Upper lobe of left lung (tissue), 6 donors: ENCODE data around the gene PPP1R12B. TPM values are rescaled to one million over a fixed set of nuclear protein-coding genes. Genes with fewer than 3 reads are reported as not detected.
"Not testable (repeated sequence)": the region's sequence is repeated elsewhere in the genome, so short reads cannot be mapped to it uniquely, and the experiment has no call there.

Experiments used
- ATAC-seq, 2 donors: fragments of 200-7000 bp; cut with Tn5 transposase; one replicate each; pipeline ENCODE4 v1.9.1; 2022; ENCODE audit warnings: mild to moderate bottlenecking in 2 of 2, moderate library complexity in 2 of 2; ENCODE audit not compliant: low FRiP score in 2 of 2
- DNase-seq, 2 donors: peaks; one replicate each; pipeline ENCODE4 v3.0.0-alpha.2; 2019 to 2020
- H3K27ac ChIP-seq, 4 donors: fragments of 200-600 bp; sonication (generic); one replicate each; pipeline ENCODE4 v1.5.1; 2016 to 2019
- H3K27me3 ChIP-seq, 4 donors: fragments of 200-600 bp; sonication (generic); one replicate each; pipeline ENCODE4 v1.5.1; 2017 to 2019
- H3K36me3 ChIP-seq, 4 donors: fragments of 200-600 bp; sonication (generic); one replicate each; pipeline ENCODE4 v1.5.1; 2016 to 2019
- H3K4me1 ChIP-seq, 4 donors: fragments of 200-600 bp; sonication (generic); one replicate each; pipeline ENCODE4 v1.5.1; 2018 to 2019
- H3K4me3 ChIP-seq, 4 donors: fragments of 200-600 bp; sonication (generic); one replicate each; pipeline ENCODE4 v1.5.1; 2017 to 2019; ENCODE audit warnings: mild to moderate bottlenecking in 2 of 4, moderate library complexity in 1 of 4
- H3K9me3 ChIP-seq, 4 donors: fragments of 200-600 bp; sonication (generic); one replicate each; pipeline ENCODE4 v1.5.1; 2018 to 2019
- CTCF ChIP-seq, 6 experiments: fragments of 450-650 bp in 4 of 6; fragments of 200-600 bp in 2 of 6; sonication (generic) in 2 of 6; IDR thresholded peaks; one replicate each; pipeline ENCODE4 v1.5.1; 2016 to 2019; ENCODE audit warnings: antibody characterized with exemption in 6 of 6
- EP300 ChIP-seq, 4 donors: sonication (generic); formaldehyde crosslinking; IDR thresholded peaks; one replicate each; pipeline ENCODE4 v1.5.1; 2017; ENCODE audit warnings: antibody characterized with exemption in 4 of 4, control low read depth in 2 of 4
- POLR2A ChIP-seq, 4 donors: fragments of 450-650 bp; IDR thresholded peaks; one replicate each; pipeline ENCODE4 v1.5.1; 2016 to 2017; ENCODE audit warnings: antibody characterized with exemption in 4 of 4, mild to moderate bottlenecking in 2 of 4
- POLR2AphosphoS5 ChIP-seq, 2 donors: sonication (generic); formaldehyde crosslinking; IDR thresholded peaks; one replicate each; pipeline ENCODE4 v1.5.1; 2017; ENCODE audit warnings: antibody characterized with exemption in 2 of 2
- WGBS, 2 donors: methylation state at CpG; one replicate each; pipeline ENCODE4 v1.1.5; 2017 to 2018; 5-methylcytosine and 5-hydroxymethylcytosine counted together
- total RNA-seq, 6 donors: library from RNA; depleted of rRNA in 4 of 6; stranded (reverse); fragments of >200 nt in 4 of 6; gene quantifications; one replicate each; pipeline versions ENCODE4 v1.1.0 to v1.2.1, GENCODE V29; 2016 to 2021
- donor health status: DM: no; HTN: no; CAD: no; lungs with moderate emphysema.
- donor health status: DM: no; HTN: yes; CAD: no; lungs with severe emphysema.

PPP1R12B gene
- total RNA-seq, 6 donors from 2014 or later, result 27.6 to 120 (median 40.5) TPM

GRCh38 chr1:202405928-202406327, 57.4 kb downstream of the PPP1R12B start:
- 97 to 100% methylated on average over 1 of the region's 1 CpG for WGBS, 2 donors
- H3K36me3 ChIP-seq, result no peaks in the 10 kb centered on the region
- ATAC-seq, result no peak
- no peaks in the 10 kb centered on the region for H3K9me3 ChIP-seq
- H3K4me1 ChIP-seq, result no peaks in the 10 kb centered on the region
- H3K27me3 ChIP-seq, result no peaks in the 10 kb centered on the region
- H3K27ac ChIP-seq, result no peak overlapping the region
- TF ChIP-seq POLR2A (IDR thresholded peaks at IDR 0.05), result no peak
- TF ChIP-seq CTCF (IDR thresholded peaks at IDR 0.05), result no peak
- no peak for TF ChIP-seq POLR2AphosphoS5 (IDR thresholded peaks at IDR 0.05)
- no peak for TF ChIP-seq EP300 (IDR thresholded peaks at IDR 0.05)
- no peak overlapping the region for H3K4me3 ChIP-seq
- DNase-seq, result no peak

- H3K27ac ChIP-seq, H3K9me3 ChIP-seq, ATAC-seq, H3K4me1 ChIP-seq, H3K36me3 ChIP-seq, DNase-seq, H3K27me3 ChIP-seq, H3K4me3 ChIP-seq: not testable (repeated sequence)
- 84 to 89% methylated on average over 2 of the region's 2 CpGs for WGBS, 2 donors
Observed at GRCh38 chr1:202406896-202407295, 58.4 kb downstream of the PPP1R12B start.

GRCh38 chr1:202407378-202407777, 58.9 kb downstream of the PPP1R12B start:
- not testable (repeated sequence) for H3K27me3 ChIP-seq, H3K4me3 ChIP-seq, DNase-seq, ATAC-seq, H3K36me3 ChIP-seq, H3K9me3 ChIP-seq, H3K4me1 ChIP-seq, H3K27ac ChIP-seq
- 88 to 91% methylated on average over 2 of the region's 2 CpGs for WGBS, 2 donors

GRCh38 chr1:202410251-202410650, 61.8 kb downstream of the PPP1R12B start:
- H3K9me3 ChIP-seq, H3K4me1 ChIP-seq, H3K27me3 ChIP-seq, H3K36me3 ChIP-seq, DNase-seq, ATAC-seq, H3K4me3 ChIP-seq, H3K27ac ChIP-seq: not testable (repeated sequence)
- 64 to 81% methylated on average over 2 of the region's 2 CpGs for WGBS, 2 donors

GRCh38 chr1:202410854-202411357, 62.4 kb downstream of the PPP1R12B start:
- not testable (repeated sequence) for H3K27ac ChIP-seq, H3K27me3 ChIP-seq

GRCh38 chr1:202411422-202411821, 62.9 kb downstream of the PPP1R12B start:
- Histone ChIP-seq H3K27me3 (no peaks in the 10 kb centered on the region), H3K4me1 (peaks cover 0 to 6% (median 2%) of the 10 kb centered on the region in 4 donors), H3K27ac (no peak overlapping the region), H3K36me3 (no peaks in the 10 kb centered on the region), H3K4me3 (no peak overlapping the region), H3K9me3 (no peaks in the 10 kb centered on the region)
- DNase-seq (no peak), ATAC-seq (no peak)
- TF ChIP-seq EP300 (IDR thresholded peaks at IDR 0.05) (no peak), POLR2A (IDR thresholded peaks at IDR 0.05) (no peak), CTCF (IDR thresholded peaks at IDR 0.05) (no peak), POLR2AphosphoS5 (IDR thresholded peaks at IDR 0.05) (no peak)

More at GRCh38 chr1:202410854-202411357, 62.4 kb downstream of the PPP1R12B start:
- not testable (repeated sequence) for DNase-seq, H3K36me3 ChIP-seq, H3K9me3 ChIP-seq, ATAC-seq, H3K4me1 ChIP-seq, H3K4me3 ChIP-seq
- WGBS, 2 donors, result 58 to 78% methylated on average over 5 of the region's 5 CpGs

GRCh38 chr1:202412421-202412820, 63.9 kb downstream of the PPP1R12B start:
- not testable (repeated sequence) for ATAC-seq, H3K36me3 ChIP-seq, H3K27me3 ChIP-seq, H3K4me3 ChIP-seq, H3K4me1 ChIP-seq, H3K27ac ChIP-seq, H3K9me3 ChIP-seq, DNase-seq
- WGBS, 2 donors, result 43 to 45% methylated on average over 3 of the region's 3 CpGs
